Left colon (tissue), 2 donors: ENCODE results near the gene TSEN34. TPM values are rescaled to one million over a fixed set of nuclear protein-coding genes. Genes with fewer than 3 reads are reported as not detected.
"Not testable (repeated sequence)": the region's sequence is repeated elsewhere in the genome, so short reads cannot be mapped to it uniquely, and the experiment has no call there.

Experiments used
- ATAC-seq: fragments of 200-7000 bp; cut with Tn5 transposase; one replicate; pipeline ENCODE4 v1.9.1; 2020; ENCODE audit warnings: mild to moderate bottlenecking, moderate library complexity
- DNase-seq, 2 donors: peaks; one replicate each; pipeline ENCODE4 v3.0.0-alpha.2; 2020
- intact Hi-C, 2 donors: fragments of 100-400 bp; cut with DNase I in 1 of 2; cut with micrococcal nuclease in 1 of 2; formaldehyde crosslinking; loops; one replicate each; pipeline versions ENCODE4 v1.11.2 to v1.14.0; 2022; cut with DNase I, micrococcal nuclease
- total RNA-seq, 2 donors: library from RNA; stranded (reverse); fragmentation: NEBNext Ultra II Directional; extraction: Animal tissue kit (Norgen Biotek cat#: 25700); gene quantifications; one replicate each; pipeline ENCODE4 v1.2.1, GENCODE V29; 2021
- donor health status: DM: no; HTN: no; CAD: no.
- donor health status: DM: yes; HTN: yes; CAD: no.

Gene TSEN34
- total RNA-seq, 2 donors from 2014 or later: 38.9 to 41.6 TPM

DNA sequence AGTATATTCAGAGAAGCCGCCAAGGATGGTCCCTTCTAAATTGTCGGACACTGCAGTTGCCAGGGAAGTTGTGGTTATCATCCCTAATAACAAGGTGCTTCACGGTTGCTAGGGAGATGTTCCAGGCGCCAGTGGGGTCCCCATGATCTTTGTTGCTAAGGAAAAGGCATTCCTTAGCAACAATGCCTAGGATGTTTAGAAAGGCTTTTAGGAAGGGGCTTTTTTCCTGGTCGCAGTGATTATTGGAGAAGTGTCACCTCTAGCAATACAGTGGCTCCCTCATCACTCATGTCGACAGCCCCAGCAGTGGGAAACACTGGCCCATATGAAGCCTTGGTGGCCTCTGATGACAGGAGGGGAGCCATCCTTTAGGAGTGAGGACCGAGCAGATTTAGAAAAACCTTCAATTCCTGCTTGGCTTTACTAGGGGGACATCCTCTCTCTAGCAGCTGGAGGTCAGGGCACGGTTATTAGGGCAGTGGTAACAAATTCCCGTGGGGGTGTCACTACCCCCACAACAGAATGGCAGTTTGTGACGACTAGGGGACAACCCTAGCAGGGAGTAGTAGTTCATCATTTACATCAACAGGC lies 11.8 kb upstream of the TSEN34 start:
- intact Hi-C loops: no loop called here
- DNase-seq: no peak
- ATAC-seq: no peak

GRCh38 chr19:54179921-54180461 lies 11.1 kb upstream of the TSEN34 start:
- ATAC-seq (peak; percentile 92), DNase-seq (peak; percentile 78 to 85)
- intact Hi-C loops: no loop called here

DNA sequence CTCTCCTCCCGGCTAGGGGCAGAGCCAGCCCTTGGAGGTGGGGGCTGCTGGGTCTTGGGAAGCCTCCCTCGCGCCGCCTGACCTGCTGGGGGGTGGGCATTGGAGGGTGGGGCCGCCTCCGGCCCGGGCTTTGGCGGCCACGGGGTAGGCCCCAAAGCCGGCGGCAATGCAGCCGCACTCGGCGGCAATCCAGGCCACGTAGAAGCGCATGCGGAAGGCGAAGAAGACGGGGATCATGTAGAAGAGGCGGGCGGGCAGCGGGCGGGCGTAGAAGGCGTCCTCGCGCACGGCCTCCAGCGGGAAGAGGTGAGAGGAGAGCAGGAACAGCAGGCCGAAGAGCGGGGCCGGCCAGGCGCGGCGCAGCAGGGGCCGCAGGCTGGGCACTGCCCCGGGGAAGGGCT lies 10.4 kb upstream of the TSEN34 start:
- ATAC-seq (no peak), DNase-seq (no peak)
- intact Hi-C loops: no loop called here

DNA sequence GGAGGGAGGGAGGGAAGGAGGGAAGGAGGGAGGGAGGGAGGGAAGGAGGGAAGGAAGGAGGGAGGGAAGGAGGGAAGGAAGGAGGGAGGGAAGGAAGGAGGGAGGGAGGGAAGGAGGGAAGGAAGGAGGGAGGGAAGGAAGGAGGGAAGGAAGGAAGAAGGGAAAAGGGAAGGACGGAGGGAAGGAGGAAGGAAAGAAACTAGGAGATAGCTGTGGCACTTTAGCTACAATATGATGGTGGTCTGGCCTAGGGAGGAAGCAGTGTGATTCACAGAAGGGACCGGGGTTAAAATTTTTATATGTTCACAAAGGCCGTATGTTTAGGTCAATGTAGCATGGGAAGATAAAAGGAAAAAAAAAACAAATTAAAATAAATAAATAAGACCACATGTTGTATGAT lies 9.2 kb upstream of the TSEN34 start:
- ATAC-seq, DNase-seq, intact Hi-C loops: not testable (repeated sequence)

- no peak for DNase-seq
Observed at GRCh38 chr19:54183431-54183830, 7.7 kb upstream of the TSEN34 start.

DNA sequence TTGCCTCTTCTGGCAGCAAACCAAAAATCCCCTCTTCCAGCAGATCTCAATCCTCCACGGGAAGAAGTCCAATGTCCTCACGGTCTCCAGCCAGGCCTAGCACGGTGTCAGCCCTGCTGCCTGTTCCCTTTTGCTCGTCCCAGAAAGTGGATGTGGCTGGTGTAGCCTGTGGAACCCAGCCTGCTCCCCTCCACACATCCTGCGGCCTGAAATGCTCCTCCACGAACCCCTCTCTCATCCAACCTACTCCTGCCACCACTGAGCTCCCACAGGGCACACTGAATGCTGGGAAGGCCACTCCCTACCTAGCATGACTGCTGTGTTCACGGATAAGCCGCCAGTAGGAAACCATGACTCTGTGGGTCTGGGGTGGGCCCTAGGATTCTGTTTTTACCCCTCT lies 4.8 kb upstream of the TSEN34 start:
- intact Hi-C loops: no loop called here
- no peak for DNase-seq
- no peak for ATAC-seq

More at GRCh38 chr19:54183431-54183830, 7.7 kb upstream of the TSEN34 start:
- intact Hi-C loops: no loop called here
- ATAC-seq: no peak

DNA sequence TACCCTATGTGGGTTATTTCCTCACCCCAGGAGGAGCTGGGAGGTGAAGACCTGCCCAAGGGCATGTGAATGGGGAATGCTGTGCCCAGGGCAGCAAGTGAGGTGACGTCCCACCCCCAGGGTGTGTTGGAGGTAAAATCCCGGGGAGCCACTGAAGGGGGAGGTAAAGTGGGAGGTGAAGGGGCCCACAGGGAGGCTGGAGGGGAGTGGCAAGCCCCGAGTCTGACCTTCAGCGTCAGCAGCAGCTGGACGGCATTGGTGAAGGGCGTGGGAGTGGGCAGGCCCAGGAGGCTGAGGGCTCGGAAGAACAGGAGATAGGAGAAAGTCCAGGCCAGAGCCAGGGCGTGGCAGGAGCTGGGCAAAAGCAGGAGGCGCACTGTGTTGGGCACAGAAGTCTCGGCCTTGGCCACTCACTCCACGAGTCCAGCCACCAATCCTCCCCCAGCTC lies 4.2 kb upstream of the TSEN34 start:
- intact Hi-C loops: no loop called here
- DNase-seq (peak; percentile 90 to 92), ATAC-seq (peak; percentile 26)

GRCh38 chr19:54188215-54188871 lies 2.8 kb upstream of the TSEN34 start:
- DNase-seq: peak; percentile 57 to 63
- intact Hi-C loops: no loop called here
- no peak for ATAC-seq

DNA sequence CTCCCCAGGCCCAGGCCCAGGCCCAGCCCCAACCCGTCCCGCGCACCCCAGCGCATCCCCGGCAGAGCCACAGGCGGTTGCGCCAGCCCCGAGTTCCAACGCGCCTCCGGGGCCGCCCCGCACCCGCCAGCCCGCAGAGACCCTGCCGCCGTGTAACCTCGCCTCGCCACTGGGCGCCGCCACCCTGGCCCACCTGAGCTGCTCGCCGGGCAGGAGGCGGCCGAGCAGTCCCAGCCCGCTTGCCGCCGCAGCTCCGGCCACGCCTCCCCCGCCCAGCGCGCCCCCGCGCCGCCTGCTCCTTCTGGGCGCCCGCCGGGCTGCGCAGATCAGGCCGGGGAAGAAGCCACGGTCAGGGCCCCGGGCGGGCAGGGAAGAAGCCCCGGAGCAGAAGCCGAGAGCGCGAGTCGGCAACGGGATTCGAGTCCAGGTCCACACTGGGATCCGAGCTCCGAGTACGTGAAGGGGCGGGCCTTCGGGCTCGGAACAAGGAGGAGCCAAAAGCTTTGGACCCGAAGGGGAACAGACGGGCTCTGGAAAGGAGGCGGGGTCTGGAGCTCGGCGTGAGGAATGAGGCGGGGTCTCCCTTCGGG lies 1.9 kb upstream of the TSEN34 start, which contains the start of gene MBOAT7:
Gene MBOAT7 (minus strand): TSS at position 436 of the 590 bp plus-strand sequence. CDS start 1,072 bp downstream, outside the sequence.
- intact Hi-C loops: no loop called here
- DNase-seq (no peak), ATAC-seq (peak; percentile 49)

DNA sequence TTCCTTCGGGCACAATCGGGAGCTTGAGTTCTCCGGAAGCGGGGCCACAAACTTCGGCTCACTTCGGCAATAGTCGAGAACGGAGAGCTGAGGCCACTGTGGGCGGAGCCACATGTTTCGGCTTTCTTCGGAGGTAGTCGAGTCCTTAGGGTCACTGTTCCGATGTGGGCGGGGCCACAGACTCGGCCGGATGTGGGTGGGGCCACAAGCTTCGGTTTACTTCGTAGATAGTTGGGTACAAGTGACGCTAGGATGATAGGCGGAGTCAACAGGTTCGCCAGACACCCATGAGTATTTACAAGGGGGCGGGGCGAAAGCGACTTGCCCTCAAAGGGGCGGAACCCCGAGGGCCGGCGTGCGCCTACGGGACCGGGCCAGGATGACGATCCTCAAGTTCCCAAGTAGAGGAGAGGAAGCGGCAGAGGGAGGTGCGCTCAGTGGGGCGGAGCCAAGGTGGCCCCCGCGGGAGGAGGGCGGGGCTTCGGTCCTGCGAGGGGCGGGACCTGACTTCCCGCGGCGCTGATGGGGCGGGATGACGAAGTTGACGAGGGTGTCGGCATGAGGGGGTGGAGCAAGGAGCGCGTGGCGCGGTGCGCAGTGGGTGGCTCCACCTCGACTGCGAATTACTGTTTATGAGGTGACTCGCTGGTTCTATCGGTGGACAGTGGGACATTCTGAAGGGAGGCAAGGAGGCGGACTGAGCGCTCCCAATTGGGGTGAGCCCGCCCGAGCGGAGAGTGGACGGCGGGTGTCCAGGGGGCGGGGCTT lies 1.2 kb upstream of the TSEN34 start:
- intact Hi-C loops: no loop called here
- DNase-seq (peak; percentile 100), ATAC-seq (peak; percentile 60)

DNA sequence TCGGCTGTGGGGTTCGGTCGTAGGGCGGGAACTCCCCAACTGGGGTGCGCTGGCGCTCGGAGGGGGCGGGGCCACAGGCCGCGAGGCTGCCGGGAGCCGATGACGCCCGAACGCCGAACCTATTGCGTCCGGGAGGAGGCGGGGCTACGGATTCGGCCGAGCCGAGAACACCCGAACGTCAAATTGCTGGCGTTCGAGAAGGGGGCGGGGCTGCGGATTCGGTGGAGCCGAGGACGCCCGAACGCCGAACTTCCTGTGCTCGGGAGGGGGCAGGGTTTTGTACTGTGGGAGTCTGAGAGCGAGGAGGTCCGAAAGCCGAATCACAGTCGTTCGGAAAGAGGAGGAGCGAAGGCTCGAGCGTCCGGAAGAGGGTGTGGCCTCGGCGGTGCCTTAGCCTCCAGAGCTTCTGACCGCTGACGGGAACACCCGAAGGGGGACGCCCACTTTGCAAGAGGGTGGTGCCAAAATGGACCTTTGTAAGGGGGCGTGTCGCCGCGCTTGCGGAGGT lies 551 bp upstream of the TSEN34 start:
- intact Hi-C loops: no loop called here
- ATAC-seq: peak; percentile 58
- DNase-seq: peak; percentile 99 to 100

GRCh38 chr19:54191811-54192453 lies 824 bp downstream of the TSEN34 start:
- no peak for ATAC-seq
- intact Hi-C loops: no loop called here
- peak; percentile 34 to 46 for DNase-seq

DNA sequence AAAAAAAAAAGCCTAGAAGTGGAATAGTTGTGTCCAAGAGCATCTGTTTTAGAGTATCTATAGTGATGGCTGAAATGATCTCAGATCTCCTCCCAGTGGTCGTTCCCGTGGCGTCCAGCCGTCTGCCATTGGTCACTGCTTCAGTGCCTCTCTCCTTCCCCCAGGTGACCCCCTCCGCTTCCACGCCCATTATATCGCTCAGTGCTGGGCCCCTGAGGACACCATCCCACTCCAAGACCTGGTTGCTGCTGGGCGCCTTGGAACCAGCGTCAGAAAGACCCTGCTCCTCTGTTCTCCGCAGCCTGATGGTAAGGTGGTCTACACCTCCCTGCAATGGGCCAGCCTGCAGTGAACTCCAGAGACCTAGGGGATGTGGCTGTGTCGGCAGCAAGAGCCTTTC lies 1.9 kb downstream of the TSEN34 start:
- DNase-seq (no peak), ATAC-seq (no peak)
- intact Hi-C loops: no loop called here

DNA sequence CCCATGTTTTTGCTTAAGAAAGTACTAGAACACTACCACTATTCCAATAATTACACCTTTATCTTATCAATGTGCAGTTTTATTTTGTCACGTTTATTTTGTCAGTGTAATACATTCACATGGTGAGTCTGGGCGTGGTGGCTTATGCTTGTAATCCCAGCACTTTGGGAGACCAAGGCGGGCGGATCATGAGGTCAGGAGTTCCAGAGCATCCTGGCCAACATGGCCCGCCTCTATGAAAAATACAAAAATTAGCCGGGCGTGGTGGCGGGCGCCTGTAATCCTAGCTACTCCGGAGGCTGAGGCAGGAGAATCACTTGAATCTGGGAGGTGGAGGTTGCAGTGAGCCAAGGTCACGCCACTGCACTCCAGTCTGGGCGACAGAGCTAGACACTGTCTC lies 3.4 kb downstream of the TSEN34 start:
- intact Hi-C loops, ATAC-seq, DNase-seq: not testable (repeated sequence)

DNA sequence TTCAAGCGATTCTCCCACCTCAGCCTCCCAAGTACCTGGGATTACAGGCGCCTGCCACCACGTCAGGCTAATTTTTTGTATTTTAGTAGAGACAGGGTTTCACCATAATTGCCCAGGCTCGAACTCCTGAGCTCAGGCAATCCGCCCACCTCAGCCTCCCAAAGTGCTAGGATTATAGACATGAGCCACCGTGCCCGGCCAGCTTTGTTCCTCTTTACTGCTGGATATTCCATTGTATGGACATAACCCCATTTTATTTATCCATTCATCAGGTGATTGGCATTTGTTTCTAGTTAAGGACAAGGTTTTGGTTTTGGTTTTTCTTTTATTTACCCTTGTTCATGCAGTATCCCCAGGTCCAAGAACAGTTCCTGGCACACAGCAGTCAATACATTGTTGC lies 5.4 kb downstream of the TSEN34 start:
- intact Hi-C loops: no loop called here
- no peak for DNase-seq
- no peak for ATAC-seq

GRCh38 chr19:54197121-54197520 lies 6.0 kb downstream of the TSEN34 start:
- ATAC-seq (no peak), DNase-seq (no peak)
- intact Hi-C loops: no loop called here

GRCh38 chr19:54199401-54199800 lies 8.3 kb downstream of the TSEN34 start:
- no peak for DNase-seq
- ATAC-seq: no peak
- intact Hi-C loops: no loop called here

DNA sequence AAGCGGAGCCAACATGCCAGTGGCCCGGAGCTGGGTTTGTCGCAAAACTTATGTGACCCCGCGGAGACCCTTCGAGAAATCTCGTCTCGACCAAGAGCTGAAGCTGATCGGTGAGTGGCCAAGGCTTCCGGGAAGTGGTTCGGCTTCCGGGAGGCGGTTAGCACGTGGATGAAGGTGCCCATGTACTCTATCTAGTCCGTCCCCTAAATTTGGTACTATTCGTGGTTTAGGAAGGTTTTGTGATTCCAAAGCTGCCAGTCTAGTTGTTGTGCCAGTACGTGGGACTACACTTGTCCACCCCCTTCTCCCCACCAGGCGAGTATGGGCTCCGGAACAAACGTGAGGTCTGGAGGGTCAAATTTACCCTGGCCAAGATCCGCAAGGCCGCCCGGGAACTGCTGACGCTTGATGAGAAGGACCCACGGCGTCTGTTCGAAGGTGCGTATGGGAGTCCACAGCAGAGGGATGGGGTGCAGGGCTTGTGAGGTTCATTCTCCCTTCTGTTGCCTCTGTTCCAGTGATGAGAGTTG lies 10.1 kb downstream of the TSEN34 start:
- ATAC-seq: no peak
- DNase-seq: no peak
- intact Hi-C loops: no loop called here
